ENCODE measurements around the gene ANKS1A.
"Not testable (repeated sequence)": the region's sequence is repeated elsewhere in the genome, so short reads cannot be mapped to it uniquely, and the experiment has no call there.

The ANKS1A gene

GRCh38 chr6:34999962-35000361 is 110.9 kb downstream of the ANKS1A start:
- DNase-seq = not testable (repeated sequence)

GRCh38 chr6:35001349-35001748 is 112.3 kb downstream of the ANKS1A start:
- DNase-seq = not testable (repeated sequence)

DNA sequence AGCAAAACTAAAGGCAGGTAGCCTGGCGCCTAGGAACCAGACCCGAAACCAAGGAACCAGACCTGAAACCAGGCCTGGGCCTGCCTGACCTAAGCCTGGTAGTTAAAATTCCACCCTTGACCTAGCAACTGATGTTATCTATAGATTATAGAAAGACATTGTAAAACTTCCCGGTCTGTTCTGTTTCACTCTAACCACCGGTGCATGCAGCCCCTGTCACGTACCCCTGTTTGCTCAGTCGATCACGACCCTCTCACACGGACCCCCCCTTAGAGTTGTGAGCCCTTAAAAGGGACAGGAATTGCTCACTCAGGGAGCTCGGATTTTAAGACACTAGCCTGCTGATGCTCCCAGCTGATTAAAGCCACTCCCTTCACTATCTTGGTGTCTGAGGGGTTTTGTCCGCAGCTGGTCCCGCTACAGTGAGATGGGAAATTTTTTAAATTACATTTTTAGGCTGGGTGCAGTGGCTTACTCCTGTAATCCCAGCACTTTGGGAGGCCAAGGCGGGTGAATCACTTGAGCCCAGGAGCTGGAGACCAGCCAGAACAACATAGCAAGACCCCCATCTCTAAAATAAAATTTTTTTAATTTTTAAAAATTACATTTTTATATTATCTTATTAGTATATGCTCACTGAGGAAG is 115.0 kb downstream of the ANKS1A start:
- DNase-seq = not testable (repeated sequence)

DNA sequence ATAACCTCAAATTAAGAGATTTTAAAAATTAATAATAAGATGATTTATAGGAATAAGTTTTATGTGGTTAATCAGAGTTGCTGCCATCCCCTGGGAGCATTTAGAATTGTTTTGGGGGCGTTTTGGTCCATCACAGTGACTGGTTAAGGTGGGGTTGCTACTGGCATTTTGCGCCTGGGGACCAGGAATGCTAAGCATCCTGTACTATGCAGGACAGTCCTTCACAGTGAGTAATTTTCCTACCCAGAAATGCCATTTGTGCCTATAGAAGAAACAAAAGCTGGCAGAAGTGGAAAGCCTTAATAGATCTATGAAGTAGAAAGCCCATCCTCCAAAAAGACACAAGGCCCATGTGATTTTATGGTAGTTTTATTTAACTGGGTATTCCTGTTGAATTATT is 118.0 kb downstream of the ANKS1A start:
- DNase-seq = no peak

DNA sequence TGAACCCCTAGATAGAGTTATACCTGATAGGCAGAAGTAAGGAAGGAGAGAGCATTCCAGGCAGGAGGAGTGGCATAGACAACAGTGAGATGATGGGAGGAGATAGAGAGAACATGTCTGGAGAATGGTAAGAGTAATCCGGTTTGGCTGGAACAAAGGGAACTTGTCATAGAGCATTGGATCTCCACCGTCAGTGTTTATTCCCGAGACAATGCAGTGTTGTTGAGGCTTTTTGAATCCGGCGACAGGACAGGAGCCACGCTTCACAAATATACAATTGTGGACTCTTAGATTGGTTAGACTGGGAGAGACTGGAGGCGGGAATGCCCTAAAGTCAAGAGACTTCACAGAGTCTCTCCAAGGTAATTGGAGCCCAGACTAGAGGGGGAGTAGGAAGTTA is 119.8 kb downstream of the ANKS1A start:
- no peak for DNase-seq

- DNase-seq = no peak
Measured at GRCh38 chr6:35011096-35012041, 122.3 kb downstream of the ANKS1A start.

GRCh38 chr6:35013701-35014100 is 124.6 kb downstream of the ANKS1A start:
- DNase-seq = no peak

DNA sequence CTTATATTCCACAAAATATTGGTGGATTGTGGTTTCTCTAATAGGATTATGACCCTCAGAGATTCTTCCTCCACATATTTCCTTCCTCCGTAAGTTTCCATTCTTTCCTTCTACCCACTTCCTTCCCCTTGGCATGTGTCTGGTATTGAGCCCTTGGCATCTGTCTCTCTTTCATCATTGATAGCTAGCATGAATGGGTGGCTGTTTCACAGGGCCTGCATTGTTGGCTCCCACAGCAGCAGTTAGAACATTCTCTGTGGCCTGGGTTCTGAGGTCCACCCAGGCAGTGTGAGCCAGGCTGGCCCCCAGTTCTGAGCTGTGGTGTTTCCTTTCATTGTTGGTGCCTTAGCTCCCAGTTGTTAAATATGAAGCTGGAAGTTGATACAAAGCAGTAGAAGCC is 125.3 kb downstream of the ANKS1A start:
- DNase-seq = no peak

DNA sequence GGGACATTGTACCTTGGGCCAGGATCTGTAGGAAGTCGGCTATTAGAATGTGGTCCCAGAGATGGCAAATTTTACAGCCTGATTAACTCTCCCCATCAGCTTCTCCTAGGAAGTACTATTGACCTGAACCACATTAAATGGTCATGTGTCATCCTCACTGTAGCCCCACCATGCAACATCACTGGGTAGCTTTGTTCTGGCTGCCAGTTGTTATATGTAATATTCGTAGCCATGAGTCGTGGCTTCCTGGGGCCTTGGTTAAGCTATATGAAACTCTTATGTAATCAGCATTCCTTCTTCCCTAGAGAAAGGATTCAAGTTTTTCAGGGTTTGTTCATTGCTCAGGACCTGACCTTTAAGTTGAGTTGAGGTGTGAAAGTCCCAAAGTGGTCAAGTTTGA is 125.7 kb downstream of the ANKS1A start:
- no peak for DNase-seq

DNA sequence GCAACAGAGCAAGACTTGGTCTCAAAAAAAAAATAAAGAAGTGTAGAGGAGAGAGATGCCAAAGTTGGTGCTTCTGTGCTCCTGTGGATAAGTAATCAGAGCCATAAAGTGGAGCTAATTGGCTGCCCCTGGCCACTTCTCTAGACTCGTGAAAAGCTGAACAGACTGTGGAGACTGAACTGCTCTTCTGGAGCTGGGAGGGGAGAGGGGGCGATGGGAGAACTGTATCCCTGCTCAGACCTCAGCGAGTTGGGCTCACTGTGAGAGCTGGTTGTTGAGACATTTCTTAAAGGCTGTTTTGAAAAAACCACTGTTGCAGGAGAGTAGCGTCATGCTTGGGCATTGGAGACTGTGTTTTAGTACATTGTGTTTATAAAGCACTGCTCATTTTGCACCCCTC is 126.4 kb downstream of the ANKS1A start:
- DNase-seq = no peak

DNA sequence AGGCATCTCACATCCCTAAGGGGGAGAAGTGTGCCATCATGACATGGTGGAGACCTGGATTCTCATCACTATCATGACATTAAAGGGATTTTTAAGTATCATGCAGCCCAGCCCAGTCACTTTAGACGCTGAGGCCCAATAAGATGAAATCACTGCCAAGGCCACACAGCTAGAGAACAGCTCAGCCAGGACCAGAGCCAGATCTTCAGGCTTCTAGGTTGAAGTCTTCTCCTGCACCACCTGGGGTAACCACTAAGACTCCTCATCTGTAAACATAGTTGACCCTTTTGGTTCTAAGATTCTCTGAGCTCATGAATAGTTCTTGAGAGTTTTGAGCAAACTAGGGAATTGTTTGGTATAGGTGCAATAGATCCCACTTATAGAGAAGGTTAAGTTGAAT is 126.9 kb downstream of the ANKS1A start:
- no peak for DNase-seq

DNA sequence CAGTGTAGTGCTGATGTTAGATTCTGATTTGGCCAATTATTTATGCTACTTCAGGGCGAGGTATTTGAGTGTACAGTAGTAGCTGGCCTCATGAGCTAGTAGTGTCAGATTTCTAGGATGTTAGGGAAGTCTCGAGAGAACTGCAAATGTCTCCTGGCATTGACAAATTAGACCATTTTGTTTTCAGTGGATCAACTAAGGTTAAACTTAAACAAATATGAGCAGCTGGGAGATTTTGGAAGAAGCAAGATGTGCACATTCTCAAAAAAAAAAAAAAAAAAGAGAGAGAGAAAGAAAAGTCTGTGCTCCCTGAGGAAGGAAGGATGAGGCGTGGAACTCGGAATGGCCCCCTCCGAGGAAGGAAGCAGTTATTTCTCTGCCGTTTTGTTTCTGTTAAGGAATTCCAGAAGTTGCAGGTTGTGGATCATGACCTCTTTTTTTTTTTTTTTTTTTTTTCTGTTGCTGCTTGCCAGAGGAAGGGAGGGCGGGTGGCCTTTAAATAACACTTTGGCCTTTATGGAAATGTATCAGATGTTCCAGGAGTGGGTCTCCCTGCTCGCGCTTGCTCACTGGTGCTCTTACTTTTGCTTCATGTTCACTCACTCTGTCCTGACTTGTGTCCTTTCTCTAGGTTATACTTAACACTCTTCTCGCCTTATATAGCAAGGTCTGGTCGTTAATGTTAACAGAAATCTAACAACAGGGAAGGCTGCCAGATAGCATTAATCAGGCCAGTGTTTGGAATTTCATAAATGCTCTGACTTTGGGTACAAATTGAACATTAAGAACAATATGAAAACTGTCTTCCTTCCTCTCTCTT is 127.7 kb downstream of the ANKS1A start:
- DNase-seq = no peak

- DNase-seq = no peak
Measured at GRCh38 chr6:35017411-35018181, 128.5 kb downstream of the ANKS1A start.

DNA sequence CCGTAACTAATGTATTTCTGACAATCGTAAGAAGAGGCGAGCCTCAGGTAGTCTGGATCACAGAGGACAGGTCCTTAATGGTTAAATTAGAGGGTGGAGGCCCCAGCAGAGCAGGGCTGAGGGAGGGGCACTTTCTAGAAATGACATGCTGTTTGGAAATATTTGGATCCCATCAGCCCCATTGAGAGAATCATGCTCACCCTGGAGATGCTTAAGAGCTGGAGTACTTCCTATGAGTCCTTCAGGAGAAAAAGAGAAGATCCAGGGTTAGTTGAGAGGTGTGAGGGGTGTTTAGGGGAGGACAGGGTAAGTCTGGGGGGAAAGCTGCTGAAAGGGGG is 129.1 kb downstream of the ANKS1A start:
- DNase-seq = no peak

DNA sequence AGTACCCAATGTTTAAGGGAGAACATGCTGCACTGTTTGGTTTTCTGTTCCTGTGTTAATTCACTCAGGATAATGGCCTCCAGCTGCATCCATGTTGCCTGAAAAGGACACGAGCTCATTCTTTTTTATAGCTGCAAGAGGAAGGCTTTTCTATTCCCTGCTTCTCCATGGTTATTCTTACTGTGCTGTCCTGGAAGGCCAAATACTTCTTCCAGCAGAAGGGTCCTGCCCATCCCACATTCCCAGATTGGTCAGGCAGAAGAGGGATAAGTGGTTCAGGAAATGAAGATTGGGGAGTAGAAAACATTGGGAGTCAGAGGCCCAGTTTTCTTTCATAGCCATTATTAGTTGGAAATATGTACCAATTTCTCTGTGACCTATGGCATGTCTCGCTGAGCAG is 129.7 kb downstream of the ANKS1A start:
- DNase-seq = no peak

DNA sequence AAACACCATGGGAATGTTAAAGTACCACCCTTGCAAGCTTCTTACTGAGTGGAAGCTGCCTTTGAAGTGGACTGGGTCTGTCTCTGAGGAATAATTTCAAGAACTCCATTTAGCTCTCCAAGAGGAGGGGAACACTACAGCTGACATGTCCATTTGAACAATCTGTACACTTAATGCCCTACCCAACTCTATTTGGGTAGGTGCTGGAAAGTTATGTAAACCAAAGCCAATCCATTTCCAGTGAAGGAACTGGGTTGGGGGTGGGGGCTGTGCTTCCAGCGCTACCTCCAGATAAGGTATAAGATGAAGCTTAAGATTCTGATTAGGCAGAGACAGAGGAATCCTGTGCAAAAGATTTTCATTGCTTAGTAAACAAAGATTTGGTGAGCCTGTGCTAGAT is 130.1 kb downstream of the ANKS1A start:
- no peak for DNase-seq

GRCh38 chr6:35019831-35020230 is 130.8 kb downstream of the ANKS1A start:
- no peak for DNase-seq

GRCh38 chr6:35021004-35021403 is 131.9 kb downstream of the ANKS1A start:
- no peak for DNase-seq

DNA sequence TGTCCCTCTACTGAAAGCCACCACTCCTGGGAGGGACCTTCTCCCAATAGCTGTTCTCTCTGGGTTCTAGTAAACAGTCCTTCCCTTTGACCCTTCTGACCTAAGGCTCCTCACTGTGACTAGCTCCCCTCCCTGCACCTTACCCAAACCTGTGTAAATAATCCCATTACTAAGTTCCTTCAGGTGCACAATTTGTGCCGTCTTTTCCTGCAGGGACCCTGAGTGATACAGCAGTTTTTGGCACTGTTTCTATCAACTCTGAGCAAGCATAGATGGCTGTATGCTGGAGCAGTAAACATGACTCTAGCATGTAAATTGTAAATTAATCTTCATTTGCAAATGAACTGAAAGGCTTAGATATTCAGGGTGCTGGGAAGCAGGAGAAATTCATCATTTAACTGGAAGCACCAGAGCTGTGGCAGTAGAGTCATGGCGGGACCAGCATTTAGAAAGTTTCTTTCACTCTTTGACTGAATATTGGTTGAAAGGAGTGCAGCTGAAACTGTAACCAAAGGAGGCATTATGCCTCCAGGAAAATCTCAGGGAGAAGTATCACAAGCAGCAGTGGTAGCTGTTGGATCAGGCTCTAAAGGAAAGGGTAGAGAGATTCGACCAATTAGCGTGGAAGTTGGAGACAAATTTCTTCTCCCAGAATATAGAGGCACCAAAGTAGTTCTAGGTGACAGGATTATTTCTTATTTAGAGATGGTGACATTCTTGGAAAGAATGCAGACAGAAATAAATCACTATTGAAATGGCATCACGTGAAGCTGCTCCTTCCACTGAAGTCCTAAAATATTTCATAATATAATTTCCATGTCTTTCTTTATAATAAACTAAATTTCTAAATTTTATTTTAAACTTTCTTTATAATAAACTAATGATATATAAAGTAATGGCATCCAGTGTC is 134.3 kb downstream of the ANKS1A start:
- DNase-seq = no peak

GRCh38 chr6:35024551-35025054 is 135.5 kb downstream of the ANKS1A start:
- no peak for DNase-seq

Data from NCI-H2107 (cell line).